Measurements from ENCODE around the gene MRAS.

The MRAS gene

GRCh38 chr3:138344754-138345153 lies 3.6 kb upstream of the MRAS start:
- Histone ChIP-seq H3K4me3 (ENCODE audit: low read length) (no peak overlapping the region), H3K9ac (ENCODE audit: low read depth, low read length) (no peak overlapping the region), H3K36me3 (ENCODE audit: insufficient read depth, low read depth, low read length) (no peaks in the 10 kb centered on the region), H3K27ac (ENCODE audit: low read length) (no peak overlapping the region), H3K27me3 (ENCODE audit: insufficient read depth, low read length) (peaks cover 12% of the 10 kb centered on the region; the same call in 1 of the 2 replicates), H3K4me1 (ENCODE audit: insufficient read depth, low read length) (peaks cover 7% of the 10 kb centered on the region), H3K9me3 (ENCODE audit: insufficient read depth, low read depth, low read length) (no peaks in the 10 kb centered on the region)

- H3K27ac ChIP-seq (ENCODE audit: low read length), result no peak overlapping the region
- H3K4me3 ChIP-seq (ENCODE audit: low read length), result peak overlapping the region; percentile 66
- H3K9ac ChIP-seq (ENCODE audit: low read depth, low read length), result peak overlapping the region; percentile 69; the same call in 1 of the 2 replicates
- no peaks in the 10 kb centered on the region for H3K9me3 ChIP-seq (ENCODE audit: insufficient read depth, low read depth, low read length)
- peaks cover 12% of the 10 kb centered on the region; the same call in 1 of the 2 replicates for H3K27me3 ChIP-seq (ENCODE audit: insufficient read depth, low read length)
- peaks cover 12% of the 10 kb centered on the region for H3K4me1 ChIP-seq (ENCODE audit: insufficient read depth, low read length)
- H3K36me3 ChIP-seq (ENCODE audit: insufficient read depth, low read depth, low read length), result no peaks in the 10 kb centered on the region
These were observed 668 bp downstream of the MRAS start for GRCh38 chr3:138348754-138349739.

- H3K4me1 ChIP-seq (ENCODE audit: insufficient read depth, low read length), result peaks cover 12% of the 10 kb centered on the region
- peak overlapping the region; percentile 66; the same call in 1 of the 2 replicates for H3K4me3 ChIP-seq (ENCODE audit: low read length)
- no peak overlapping the region for H3K27ac ChIP-seq (ENCODE audit: low read length)
- H3K9ac ChIP-seq (ENCODE audit: low read depth, low read length), result no peak overlapping the region; the same call in 1 of the 2 replicates
- peaks cover 12% of the 10 kb centered on the region; the same call in 1 of the 2 replicates for H3K27me3 ChIP-seq (ENCODE audit: insufficient read depth, low read length)
- H3K9me3 ChIP-seq (ENCODE audit: insufficient read depth, low read depth, low read length), result no peaks in the 10 kb centered on the region
- no peaks in the 10 kb centered on the region; the same call in 1 of the 2 replicates for H3K36me3 ChIP-seq (ENCODE audit: insufficient read depth, low read depth, low read length)
These were observed 1.7 kb downstream of the MRAS start for GRCh38 chr3:138349926-138350665.

- H3K27ac ChIP-seq (ENCODE audit: low read length), result no peak overlapping the region
- H3K36me3 ChIP-seq (ENCODE audit: insufficient read depth, low read depth, low read length), result no peaks in the 10 kb centered on the region; the same call in 1 of the 2 replicates
- no peaks in the 10 kb centered on the region for H3K9me3 ChIP-seq (ENCODE audit: insufficient read depth, low read depth, low read length)
- H3K9ac ChIP-seq (ENCODE audit: low read depth, low read length), result no peak overlapping the region
- no peak overlapping the region for H3K4me3 ChIP-seq (ENCODE audit: low read length)
- H3K27me3 ChIP-seq (ENCODE audit: insufficient read depth, low read length), result peaks cover 12% of the 10 kb centered on the region; the same call in 1 of the 2 replicates
- peaks cover 12% of the 10 kb centered on the region for H3K4me1 ChIP-seq (ENCODE audit: insufficient read depth, low read length)
These were observed 2.8 kb downstream of the MRAS start for GRCh38 chr3:138351151-138351550.

GRCh38 chr3:138351916-138352550 lies 3.7 kb downstream of the MRAS start:
- Histone ChIP-seq H3K4me3 (ENCODE audit: low read length) (no peak overlapping the region), H3K27ac (ENCODE audit: low read length) (no peak overlapping the region), H3K9me3 (ENCODE audit: insufficient read depth, low read depth, low read length) (no peaks in the 10 kb centered on the region), H3K27me3 (ENCODE audit: insufficient read depth, low read length) (0 out of 2 replicates have a peak, but pooled peaks cover 3% of the 10 kb centered on the region), H3K4me1 (ENCODE audit: insufficient read depth, low read length) (peaks cover 12% of the 10 kb centered on the region), H3K36me3 (ENCODE audit: insufficient read depth, low read depth, low read length) (no peaks in the 10 kb centered on the region; the same call in 1 of the 2 replicates), H3K9ac (ENCODE audit: low read depth, low read length) (no peak overlapping the region)

- Histone ChIP-seq H3K9ac (ENCODE audit: low read depth, low read length) (no peak overlapping the region), H3K4me3 (ENCODE audit: low read length) (no peak overlapping the region), H3K4me1 (ENCODE audit: insufficient read depth, low read length) (peaks cover 9% of the 10 kb centered on the region), H3K9me3 (ENCODE audit: insufficient read depth, low read depth, low read length) (no peaks in the 10 kb centered on the region), H3K27ac (ENCODE audit: low read length) (no peak overlapping the region), H3K27me3 (ENCODE audit: insufficient read depth, low read length) (no peaks in the 10 kb centered on the region), H3K36me3 (ENCODE audit: insufficient read depth, low read depth, low read length) (no peaks in the 10 kb centered on the region; the same call in 1 of the 2 replicates)
These were observed 6.0 kb downstream of the MRAS start for GRCh38 chr3:138354376-138354775.

- Histone ChIP-seq H3K36me3 (ENCODE audit: insufficient read depth, low read depth, low read length) (no peaks in the 10 kb centered on the region; the same call in 1 of the 2 replicates), H3K27me3 (ENCODE audit: insufficient read depth, low read length) (no peaks in the 10 kb centered on the region), H3K4me3 (ENCODE audit: low read length) (no peak overlapping the region), H3K27ac (ENCODE audit: low read length) (no peak overlapping the region), H3K9me3 (ENCODE audit: insufficient read depth, low read depth, low read length) (no peaks in the 10 kb centered on the region), H3K4me1 (ENCODE audit: insufficient read depth, low read length) (peaks cover 4% of the 10 kb centered on the region; the same call in 1 of the 2 replicates), H3K9ac (ENCODE audit: low read depth, low read length) (no peak overlapping the region)
These were observed 6.7 kb downstream of the MRAS start for GRCh38 chr3:138355071-138355470.

GRCh38 chr3:138356730-138357405 lies 8.5 kb downstream of the MRAS start:
- Histone ChIP-seq H3K36me3 (ENCODE audit: insufficient read depth, low read depth, low read length) (no peaks in the 10 kb centered on the region; the same call in 1 of the 2 replicates), H3K27me3 (ENCODE audit: insufficient read depth, low read length) (no peaks in the 10 kb centered on the region), H3K9ac (ENCODE audit: low read depth, low read length) (no peak overlapping the region), H3K4me1 (ENCODE audit: insufficient read depth, low read length) (no peaks in the 10 kb centered on the region), H3K9me3 (ENCODE audit: insufficient read depth, low read depth, low read length) (no peaks in the 10 kb centered on the region), H3K27ac (ENCODE audit: low read length) (no peak overlapping the region), H3K4me3 (ENCODE audit: low read length) (no peak overlapping the region)

GRCh38 chr3:138359148-138359918 lies 11.0 kb downstream of the MRAS start:
- Histone ChIP-seq H3K4me1 (ENCODE audit: insufficient read depth, low read length) (no peaks in the 10 kb centered on the region), H3K9ac (ENCODE audit: low read depth, low read length) (no peak overlapping the region), H3K9me3 (ENCODE audit: insufficient read depth, low read depth, low read length) (no peaks in the 10 kb centered on the region), H3K27me3 (ENCODE audit: insufficient read depth, low read length) (no peaks in the 10 kb centered on the region), H3K4me3 (ENCODE audit: low read length) (no peak overlapping the region), H3K36me3 (ENCODE audit: insufficient read depth, low read depth, low read length) (no peaks in the 10 kb centered on the region; the same call in 1 of the 2 replicates), H3K27ac (ENCODE audit: low read length) (no peak overlapping the region)
